HG03342 (cell line): ENCODE measurements around the gene CALY.

Experiments
- ATAC-seq: cut with Tn5 transposase; IDR thresholded peaks from one replicate; pipeline ENCODE4 v1.9.1; 2021; ENCODE audit warnings: mild to moderate bottlenecking, moderate library complexity; ENCODE audit not compliant: unreplicated experiment

The CALY gene

GRCh38 chr10:133312769-133313145 is 23.9 kb downstream of the CALY start:
- no peak for ATAC-seq

- ATAC-seq = no peak
Measured at GRCh38 chr10:133312016-133312768, 24.5 kb downstream of the CALY start.

DNA sequence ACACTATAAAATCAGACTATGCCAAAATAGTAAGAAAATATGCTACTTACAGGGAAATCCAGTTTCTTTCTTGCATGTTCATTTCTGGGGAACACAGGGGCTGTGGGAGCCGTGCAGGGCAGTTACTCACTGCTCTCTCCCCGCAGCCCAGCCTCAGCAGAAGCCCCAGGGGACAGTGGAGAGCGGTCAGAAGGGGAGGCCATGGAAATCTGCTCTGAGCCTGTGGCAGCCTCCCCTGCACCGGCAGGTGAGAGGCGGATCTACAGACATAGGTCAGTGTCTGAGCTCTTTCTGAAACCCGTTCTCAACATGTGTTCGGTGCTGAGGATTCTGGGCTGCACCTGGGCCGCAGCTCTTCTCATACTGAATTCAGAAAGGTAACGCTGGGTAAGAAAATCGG is 25.1 kb downstream of the CALY start:
- ATAC-seq = no peak

DNA sequence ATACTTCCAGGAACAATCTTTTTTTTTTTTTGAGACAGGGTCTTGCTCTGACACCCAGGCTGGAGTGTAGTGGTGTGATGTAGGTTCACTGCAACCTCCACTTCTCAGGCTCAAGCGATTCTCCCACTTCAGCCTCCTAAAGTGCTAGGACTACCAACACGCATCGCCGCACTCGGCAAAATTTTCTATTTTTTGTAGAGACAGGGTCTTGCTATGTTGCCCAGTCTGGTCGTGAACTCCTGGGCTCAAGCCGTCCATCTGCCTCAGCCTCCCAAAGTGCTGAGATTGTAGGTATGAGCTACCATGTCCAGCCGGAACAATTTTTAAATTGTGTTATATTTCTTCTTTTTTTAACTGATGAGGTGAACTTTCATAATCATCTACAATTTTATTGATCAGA is 25.9 kb downstream of the CALY start:
- ATAC-seq = no peak

GRCh38 chr10:133310399-133310755 is 26.3 kb downstream of the CALY start:
- no peak for ATAC-seq

DNA sequence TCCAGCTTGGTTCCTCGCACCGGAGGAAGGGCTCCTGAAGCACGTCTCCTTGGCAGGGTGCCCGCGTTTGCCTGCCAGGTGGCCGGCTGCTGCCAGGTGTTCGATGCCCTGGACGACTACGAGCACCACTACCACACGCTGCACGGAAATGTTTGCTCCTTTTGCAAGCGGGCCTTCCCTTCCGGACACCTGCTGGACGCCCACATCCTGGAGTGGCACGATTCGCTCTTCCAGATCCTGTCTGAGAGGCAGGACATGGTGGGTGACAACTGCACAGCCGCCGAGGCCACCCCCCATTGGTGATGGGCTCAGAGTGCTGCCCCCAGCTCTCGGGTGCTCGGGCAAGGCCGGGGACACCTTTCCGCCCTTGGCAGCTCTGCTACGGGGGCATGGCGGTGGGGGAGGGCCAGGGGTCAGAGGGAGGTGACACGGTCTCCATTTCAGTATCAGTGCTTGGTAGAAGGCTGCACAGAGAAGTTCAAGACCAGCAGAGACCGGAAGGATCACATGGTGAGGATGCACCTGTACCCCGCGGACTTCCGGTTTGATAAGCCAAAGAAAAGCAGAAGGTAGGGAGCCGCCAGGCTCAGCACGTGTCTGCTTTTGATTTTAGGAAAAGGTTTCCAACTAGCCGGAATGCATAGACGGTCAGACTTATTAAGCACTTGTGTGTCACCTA is 26.8 kb downstream of the CALY start:
- no peak for ATAC-seq

- ATAC-seq = peak; percentile 67
Measured at GRCh38 chr10:133309100-133309719, 27.5 kb downstream of the CALY start.

DNA sequence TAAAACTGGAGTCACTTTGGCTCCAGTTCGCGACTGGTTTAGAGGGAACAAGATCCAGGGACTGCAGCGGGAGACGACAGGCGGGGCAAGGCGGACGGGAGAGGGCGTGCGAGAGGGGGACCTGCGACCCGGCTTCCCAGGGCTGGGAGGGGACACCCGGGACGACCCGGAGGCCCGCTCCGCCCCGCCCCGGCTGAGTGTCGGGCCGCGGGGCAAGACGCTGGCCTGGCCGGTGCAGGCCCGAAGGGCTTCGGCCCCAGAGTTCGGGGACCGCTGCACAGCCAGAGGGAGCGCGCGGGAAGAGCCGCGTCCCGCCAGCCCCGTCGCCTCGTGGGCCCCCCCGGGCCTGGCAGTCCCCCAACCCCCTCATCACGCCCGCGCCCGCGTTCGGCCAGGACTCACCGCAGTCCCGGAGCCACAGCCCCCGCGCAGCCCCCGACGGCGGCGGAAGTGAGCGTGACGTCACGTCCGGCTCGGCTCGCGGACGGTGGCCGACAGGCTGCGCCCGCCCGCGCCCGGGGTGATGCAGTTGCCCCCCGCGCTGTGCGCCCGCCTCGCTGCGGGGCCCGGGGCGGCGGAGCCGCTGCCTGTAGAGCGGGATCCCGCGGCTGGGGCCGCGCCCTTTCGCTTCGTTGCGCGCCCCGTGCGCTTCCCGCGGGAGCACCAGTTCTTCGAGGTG is 28.1 kb downstream of the CALY start, which contains the start of the genes TUBGCP2 and ZNF511:
Gene TUBGCP2, minus strand, starts transcription at position 452 of the 679 bp plus-strand sequence. CDS start 5,931 bp downstream, outside the sequence.
Gene ZNF511, plus strand, starts transcription at position 494 of the 679 bp plus-strand sequence. Its CDS starts 30 bp downstream, at position 524.
- ATAC-seq = peak; percentile 72

GRCh38 chr10:133307776-133308420 is 28.8 kb downstream of the CALY start:
- ATAC-seq = peak; percentile 40

GRCh38 chr10:133306941-133307379 is 29.7 kb downstream of the CALY start:
- ATAC-seq = no peak

GRCh38 chr10:133306097-133306476 is 30.6 kb downstream of the CALY start:
- ATAC-seq = no peak

DNA sequence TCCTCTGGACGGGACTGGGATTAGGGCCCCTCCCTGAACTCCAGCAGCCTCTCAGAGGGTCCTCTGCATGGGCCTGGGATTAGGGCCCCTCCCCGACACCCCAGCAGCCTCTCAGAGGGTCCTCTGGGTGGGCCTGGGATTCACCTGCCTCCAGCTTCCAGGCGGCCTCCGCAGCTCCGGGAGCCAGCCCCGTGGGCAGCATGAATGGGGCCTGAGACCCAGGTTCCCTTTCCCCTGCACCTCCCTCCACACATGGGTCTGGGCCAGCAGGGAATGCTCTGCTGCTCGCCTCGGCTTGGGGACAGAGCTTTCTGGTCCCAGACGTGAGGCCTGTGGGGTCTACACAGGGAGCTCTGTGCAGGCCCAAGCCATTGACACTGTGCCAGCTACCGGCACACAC is 33.5 kb downstream of the CALY start:
- ATAC-seq = no peak

DNA sequence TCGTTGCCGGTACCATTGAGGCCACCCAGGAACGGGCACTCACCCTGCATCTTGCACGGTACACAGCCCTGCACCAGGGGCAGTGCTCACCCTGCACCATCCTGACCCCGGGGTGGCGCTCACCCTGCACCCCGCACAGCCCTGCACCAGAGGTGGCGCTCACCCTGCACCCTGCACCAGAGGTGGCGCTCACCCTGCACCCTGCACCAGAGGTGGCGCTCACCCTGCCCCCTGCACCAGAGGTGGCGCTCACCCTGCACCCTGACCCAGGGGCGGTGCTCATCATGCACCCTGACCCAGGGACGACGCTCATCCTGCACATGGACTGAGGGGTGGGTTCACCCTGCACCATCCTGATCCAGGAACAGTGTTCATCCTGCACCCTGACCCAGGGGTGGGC is 34.5 kb downstream of the CALY start:
- no peak for ATAC-seq

DNA sequence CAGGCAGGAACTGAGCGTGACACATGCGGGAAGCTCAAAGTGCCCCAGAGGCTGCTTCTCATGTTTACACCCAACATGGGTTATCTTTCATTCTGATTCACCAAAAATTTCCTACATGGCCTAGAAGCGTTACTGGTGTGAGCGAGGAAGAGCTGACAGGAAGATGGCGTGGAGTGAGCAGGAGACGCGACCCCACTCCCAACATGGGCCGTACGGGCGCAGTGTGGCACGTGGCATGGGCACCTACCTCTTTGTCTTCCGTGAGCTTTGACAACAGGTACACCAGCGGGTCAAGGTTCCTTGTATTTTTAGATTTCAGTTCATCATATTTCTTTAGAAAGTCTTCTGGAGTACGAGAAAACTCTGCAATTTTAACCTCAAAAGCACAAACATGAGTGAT is 37.0 kb downstream of the CALY start:
- no peak for ATAC-seq

DNA sequence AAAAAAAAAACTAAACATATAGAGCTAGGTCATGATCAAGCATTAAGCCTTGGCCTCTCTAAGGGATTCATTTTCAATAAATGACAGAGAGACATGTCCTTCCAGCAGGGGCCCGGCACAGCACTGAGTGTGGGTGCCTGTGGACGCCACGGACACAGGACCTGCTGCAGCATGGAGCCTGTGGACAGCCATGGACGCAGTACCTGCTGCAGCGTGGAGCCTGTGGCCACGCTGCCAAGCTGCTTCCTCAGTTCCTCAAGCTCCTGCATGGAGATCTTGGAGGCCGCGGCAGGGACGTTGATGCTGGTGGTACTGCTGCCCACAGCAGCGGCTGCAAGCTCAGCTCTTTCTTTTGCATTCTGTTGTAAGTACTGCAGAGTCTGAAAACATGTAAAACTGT is 37.5 kb downstream of the CALY start:
- ATAC-seq = no peak

- ATAC-seq = no peak
Measured at GRCh38 chr10:133298466-133298865, 38.2 kb downstream of the CALY start.

DNA sequence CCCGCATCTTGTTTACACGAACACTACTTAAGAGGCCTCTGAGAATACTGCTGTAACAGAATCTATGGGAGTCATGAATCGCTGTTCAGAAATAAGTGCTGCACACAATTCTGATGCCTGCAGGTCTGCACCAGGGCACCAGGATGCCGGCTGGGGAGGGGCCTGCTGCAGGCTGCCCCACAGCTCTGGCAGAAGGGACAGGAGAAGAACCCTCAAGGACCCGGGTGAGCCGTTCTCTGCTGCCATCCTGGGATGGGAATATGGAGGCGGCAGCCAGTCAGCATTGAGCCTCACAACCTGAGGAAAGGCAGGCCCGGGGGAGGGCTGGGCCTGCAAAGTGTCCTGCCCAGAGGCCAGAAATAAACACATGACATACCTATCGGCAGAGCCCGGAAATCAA is 39.2 kb downstream of the CALY start:
- no peak for ATAC-seq

- ATAC-seq = no peak
Measured at GRCh38 chr10:133295426-133296320, 41.0 kb downstream of the CALY start.

DNA sequence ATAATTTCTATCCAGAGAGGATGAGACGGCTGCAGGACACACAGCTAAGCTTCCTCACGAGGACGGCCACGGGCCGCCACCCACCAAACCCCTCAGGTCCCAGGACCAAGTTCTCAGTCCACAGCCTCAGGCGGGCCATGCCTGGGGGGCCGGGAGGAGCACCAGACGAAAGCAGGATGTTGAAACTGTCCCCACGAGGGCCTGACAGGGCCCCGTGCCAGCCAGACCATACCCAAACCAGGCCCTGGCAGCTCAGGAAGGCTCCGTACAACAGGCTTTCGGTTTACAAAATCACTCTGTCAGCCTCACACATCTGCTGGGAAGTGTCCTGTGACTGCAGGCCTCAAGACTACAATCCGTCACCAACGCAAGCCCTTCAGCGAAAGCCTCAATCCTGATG is 42.5 kb downstream of the CALY start:
- no peak for ATAC-seq

GRCh38 chr10:133293810-133294119 is 42.9 kb downstream of the CALY start:
- no peak for ATAC-seq
